DMS 273 (cell line): ENCODE data around the gene PTX3.

Source experiments
- DNase-seq: peaks from one replicate; lab custom pipeline; 2025; ENCODE audit not compliant: unreplicated experiment; lab: John Stamatoyannopoulos, UW

Gene PTX3

GRCh38 chr3:157471064-157471463, 34.4 kb downstream of the PTX3 start:
- DNase-seq, result no peak

GRCh38 chr3:157472648-157473047, 36.0 kb downstream of the PTX3 start:
- DNase-seq, result no peak

- DNase-seq, result no peak
Measured at GRCh38 chr3:157475921-157476414, 39.3 kb downstream of the PTX3 start.

GRCh38 chr3:157477441-157477840, 40.8 kb downstream of the PTX3 start:
- no peak for DNase-seq

GRCh38 chr3:157479464-157480243, 43.0 kb downstream of the PTX3 start:
- DNase-seq, result no peak

- DNase-seq, result no peak
Measured at GRCh38 chr3:157487339-157487738, 50.7 kb downstream of the PTX3 start.

GRCh38 chr3:157488144-157488543, 51.5 kb downstream of the PTX3 start:
- no peak for DNase-seq

GRCh38 chr3:157491136-157491535, 54.5 kb downstream of the PTX3 start:
- no peak for DNase-seq
